ENCODE results near the gene EDIL3. TPM values are rescaled to one million over a fixed set of nuclear protein-coding genes. Genes with fewer than 3 reads are reported as not detected.

EDIL3 gene
- total and polyA plus RNA-seq, 9 of the 15 experiments (the other 6 are each of a cell fraction or from before 2014, with no cell fraction given), result 0.09 TPM; not detected in 8

DNA sequence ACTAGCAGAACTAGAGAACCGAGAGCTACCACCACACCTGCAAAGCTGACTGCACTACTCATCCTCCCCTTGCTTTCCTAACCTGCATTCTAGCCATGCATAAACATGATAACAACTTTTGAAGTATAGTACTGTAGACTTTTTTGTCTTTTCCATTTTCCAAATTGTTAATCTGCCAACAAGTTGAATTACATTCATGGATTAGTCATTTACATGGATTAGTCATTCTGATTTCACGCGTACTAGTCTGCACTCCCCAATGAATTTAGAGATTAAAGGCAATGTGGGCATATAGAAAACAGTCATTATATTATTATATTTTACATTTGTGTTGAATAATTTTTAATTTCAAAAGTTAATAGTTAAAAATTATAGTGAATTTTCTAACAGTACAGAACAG, 81.4 kb downstream of the EDIL3 start:
- no peaks in the 10 kb centered on the region for H3K9me3 ChIP-seq (replicated peaks; ENCODE audit: control insufficient read depth, insufficient read depth, low read depth, low read length)
- CTCF ChIA-PET (ENCODE audit: low intra/inter-chr PET ratio), result interaction anchor here (0.7 kb wide), 1 partner anchor 20 kb away, joined by 3 read pairs; no protein-coding TSS in a partner anchor
- POLR2A ChIA-PET, result no interaction called here
- no peak for DNase-seq (ENCODE audit: extremely low read depth in 1 of 4, low spot score in 3 of 4)
- in situ Hi-C loops (cut with MboI), result no loop called here
- no peaks in the 10 kb centered on the region for H3K9me1 ChIP-seq (ENCODE audit: control insufficient read depth, insufficient read depth, low read length)
- no TSS peak for BruUV-seq (replicated peaks)
- H2AFZ ChIP-seq (ENCODE audit: low read depth, low read length), result no peak overlapping the region
- FAIRE-seq, result no peak
- H3K27me3 ChIP-seq (ENCODE audit: control insufficient read depth in 2 of 2, insufficient read depth in 2 of 2, low read length in 2 of 2), result no peaks in the 10 kb centered on the region
- H3K9ac ChIP-seq (ENCODE audit: insufficient read depth in 1 of 2, low read depth in 2 of 2, low read length in 2 of 2), result no peak overlapping the region
- 0% methylated on average over 3 of the region's 3 CpGs for WGBS (ENCODE audit: insufficient coverage, low coverage, missing lambda C conversion rate)
- no peaks in the 10 kb centered on the region for H4K20me1 ChIP-seq (replicated peaks; ENCODE audit: control insufficient read depth, insufficient read depth, low read length)
- intact Hi-C loops (cut with micrococcal nuclease), result no loop called here
- no peak overlapping the region for H3K27ac ChIP-seq (ENCODE audit: extremely low read depth, low read depth, low read length)
- H3K4me1 ChIP-seq (replicated peaks in 1 of 2; ENCODE audit: control insufficient read depth in 2 of 2, insufficient read depth in 2 of 2, low read length in 2 of 2), result no peaks in the 10 kb centered on the region
- no peaks in the 10 kb centered on the region for H3K79me2 ChIP-seq (ENCODE audit: control insufficient read depth, insufficient read depth, low read length)
- no peak for ATAC-seq
- H3K4me3 ChIP-seq, result no peak overlapping the region
- no peak overlapping the region for H3K4me2 ChIP-seq (ENCODE audit: insufficient read depth, low read length)
- no peaks in the 10 kb centered on the region for H3K36me3 ChIP-seq (ENCODE audit: control insufficient read depth, insufficient read depth, low read length)
- TF ChIP-seq, protein P1, sequence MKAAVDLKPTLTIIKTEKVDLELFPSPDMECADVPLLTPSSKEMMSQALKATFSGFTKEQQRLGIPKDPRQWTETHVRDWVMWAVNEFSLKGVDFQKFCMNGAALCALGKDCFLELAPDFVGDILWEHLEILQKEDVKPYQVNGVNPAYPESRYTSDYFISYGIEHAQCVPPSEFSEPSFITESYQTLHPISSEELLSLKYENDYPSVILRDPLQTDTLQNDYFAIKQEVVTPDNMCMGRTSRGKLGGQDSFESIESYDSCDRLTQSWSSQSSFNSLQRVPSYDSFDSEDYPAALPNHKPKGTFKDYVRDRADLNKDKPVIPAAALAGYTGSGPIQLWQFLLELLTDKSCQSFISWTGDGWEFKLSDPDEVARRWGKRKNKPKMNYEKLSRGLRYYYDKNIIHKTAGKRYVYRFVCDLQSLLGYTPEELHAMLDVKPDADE (conservative IDR thresholded peaks at IDR 0.05; ENCODE audit: control insufficient read depth, low read depth, low read length), result no peak
- TF ChIP-seq MCM5 (IDR thresholded peaks at IDR 0.05; ENCODE audit: low read depth), result no peak
- TF ChIP-seq NFE2 (IDR thresholded peaks at IDR 0.05; ENCODE audit: low read depth), result no peak
- TF ChIP-seq, protein P2, sequence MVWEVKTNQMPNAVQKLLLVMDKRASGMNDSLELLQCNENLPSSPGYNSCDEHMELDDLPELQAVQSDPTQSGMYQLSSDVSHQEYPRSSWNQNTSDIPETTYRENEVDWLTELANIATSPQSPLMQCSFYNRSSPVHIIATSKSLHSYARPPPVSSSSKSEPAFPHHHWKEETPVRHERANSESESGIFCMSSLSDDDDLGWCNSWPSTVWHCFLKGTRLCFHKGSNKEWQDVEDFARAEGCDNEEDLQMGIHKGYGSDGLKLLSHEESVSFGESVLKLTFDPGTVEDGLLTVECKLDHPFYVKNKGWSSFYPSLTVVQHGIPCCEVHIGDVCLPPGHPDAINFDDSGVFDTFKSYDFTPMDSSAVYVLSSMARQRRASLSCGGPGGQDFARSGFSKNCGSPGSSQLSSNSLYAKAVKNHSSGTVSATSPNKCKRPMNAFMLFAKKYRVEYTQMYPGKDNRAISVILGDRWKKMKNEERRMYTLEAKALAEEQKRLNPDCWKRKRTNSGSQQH (CRISPR knock-in tag; IDR thresholded peaks at IDR 0.05), result no peak
- TF ChIP-seq NCOA2 (IDR thresholded peaks at IDR 0.05; ENCODE audit: partially characterized antibody in 2 of 2), result no peak
- TF ChIP-seq, protein P3, sequence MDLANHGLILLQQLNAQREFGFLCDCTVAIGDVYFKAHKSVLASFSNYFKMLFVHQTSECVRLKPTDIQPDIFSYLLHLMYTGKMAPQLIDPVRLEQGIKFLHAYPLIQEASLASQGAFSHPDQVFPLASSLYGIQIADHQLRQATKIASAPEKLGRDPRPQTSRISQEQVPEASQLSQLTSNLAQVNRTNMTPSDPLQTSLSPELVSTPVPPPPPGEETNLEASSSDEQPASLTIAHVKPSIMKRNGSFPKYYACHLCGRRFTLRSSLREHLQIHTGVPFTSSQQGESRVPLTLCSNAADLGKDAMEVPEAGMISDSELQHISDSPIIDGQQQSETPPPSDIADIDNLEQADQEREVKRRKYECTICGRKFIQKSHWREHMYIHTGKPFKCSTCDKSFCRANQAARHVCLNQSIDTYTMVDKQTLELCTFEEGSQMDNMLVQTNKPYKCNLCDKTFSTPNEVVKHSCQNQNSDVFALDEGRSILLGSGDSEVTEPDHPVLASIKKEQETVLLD (IDR thresholded peaks at IDR 0.05), result no peak
- TF ChIP-seq, protein P4, sequence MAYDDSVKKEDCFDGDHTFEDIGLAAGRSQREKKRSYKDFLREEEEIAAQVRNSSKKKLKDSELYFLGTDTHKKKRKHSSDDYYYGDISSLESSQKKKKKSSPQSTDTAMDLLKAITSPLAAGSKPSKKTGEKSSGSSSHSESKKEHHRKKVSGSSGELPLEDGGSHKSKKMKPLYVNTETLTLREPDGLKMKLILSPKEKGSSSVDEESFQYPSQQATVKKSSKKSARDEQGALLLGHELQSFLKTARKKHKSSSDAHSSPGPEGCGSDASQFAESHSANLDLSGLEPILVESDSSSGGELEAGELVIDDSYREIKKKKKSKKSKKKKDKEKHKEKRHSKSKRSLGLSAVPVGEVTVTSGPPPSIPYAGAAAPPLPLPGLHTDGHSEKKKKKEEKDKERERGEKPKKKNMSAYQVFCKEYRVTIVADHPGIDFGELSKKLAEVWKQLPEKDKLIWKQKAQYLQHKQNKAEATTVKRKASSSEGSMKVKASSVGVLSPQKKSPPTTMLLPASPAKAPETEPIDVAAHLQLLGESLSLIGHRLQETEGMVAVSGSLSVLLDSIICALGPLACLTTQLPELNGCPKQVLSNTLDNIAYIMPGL (CRISPR knock-in tag; IDR thresholded peaks at IDR 0.05), result no peak
- TF ChIP-seq, protein P5, sequence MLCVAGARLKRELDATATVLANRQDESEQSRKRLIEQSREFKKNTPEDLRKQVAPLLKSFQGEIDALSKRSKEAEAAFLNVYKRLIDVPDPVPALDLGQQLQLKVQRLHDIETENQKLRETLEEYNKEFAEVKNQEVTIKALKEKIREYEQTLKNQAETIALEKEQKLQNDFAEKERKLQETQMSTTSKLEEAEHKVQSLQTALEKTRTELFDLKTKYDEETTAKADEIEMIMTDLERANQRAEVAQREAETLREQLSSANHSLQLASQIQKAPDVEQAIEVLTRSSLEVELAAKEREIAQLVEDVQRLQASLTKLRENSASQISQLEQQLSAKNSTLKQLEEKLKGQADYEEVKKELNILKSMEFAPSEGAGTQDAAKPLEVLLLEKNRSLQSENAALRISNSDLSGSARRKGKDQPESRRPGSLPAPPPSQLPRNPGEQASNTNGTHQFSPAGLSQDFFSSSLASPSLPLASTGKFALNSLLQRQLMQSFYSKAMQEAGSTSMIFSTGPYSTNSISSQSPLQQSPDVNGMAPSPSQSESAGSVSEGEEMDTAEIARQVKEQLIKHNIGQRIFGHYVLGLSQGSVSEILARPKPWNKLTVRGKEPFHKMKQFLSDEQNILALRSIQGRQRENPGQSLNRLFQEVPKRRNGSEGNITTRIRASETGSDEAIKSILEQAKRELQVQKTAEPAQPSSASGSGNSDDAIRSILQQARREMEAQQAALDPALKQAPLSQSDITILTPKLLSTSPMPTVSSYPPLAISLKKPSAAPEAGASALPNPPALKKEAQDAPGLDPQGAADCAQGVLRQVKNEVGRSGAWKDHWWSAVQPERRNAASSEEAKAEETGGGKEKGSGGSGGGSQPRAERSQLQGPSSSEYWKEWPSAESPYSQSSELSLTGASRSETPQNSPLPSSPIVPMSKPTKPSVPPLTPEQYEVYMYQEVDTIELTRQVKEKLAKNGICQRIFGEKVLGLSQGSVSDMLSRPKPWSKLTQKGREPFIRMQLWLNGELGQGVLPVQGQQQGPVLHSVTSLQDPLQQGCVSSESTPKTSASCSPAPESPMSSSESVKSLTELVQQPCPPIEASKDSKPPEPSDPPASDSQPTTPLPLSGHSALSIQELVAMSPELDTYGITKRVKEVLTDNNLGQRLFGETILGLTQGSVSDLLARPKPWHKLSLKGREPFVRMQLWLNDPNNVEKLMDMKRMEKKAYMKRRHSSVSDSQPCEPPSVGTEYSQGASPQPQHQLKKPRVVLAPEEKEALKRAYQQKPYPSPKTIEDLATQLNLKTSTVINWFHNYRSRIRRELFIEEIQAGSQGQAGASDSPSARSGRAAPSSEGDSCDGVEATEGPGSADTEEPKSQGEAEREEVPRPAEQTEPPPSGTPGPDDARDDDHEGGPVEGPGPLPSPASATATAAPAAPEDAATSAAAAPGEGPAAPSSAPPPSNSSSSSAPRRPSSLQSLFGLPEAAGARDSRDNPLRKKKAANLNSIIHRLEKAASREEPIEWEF (CRISPR knock-in tag; IDR thresholded peaks at IDR 0.05), result no peak
- TF ChIP-seq HDAC6 (IDR thresholded peaks at IDR 0.05; ENCODE audit: low read depth, low read length), result no peak
- TF ChIP-seq ZNF124 (CRISPR knock-in tag; IDR thresholded peaks at IDR 0.05), result no peak

All from K562 (cell line).